ENCODE results near the gene ADAMTS5. TPM values are rescaled to one million over a fixed set of nuclear protein-coding genes. Genes with fewer than 3 reads are reported as not detected.

ADAMTS5 gene
- total and polyA plus RNA-seq, 2 donors (not counting 3 experiments of a cell fraction or from before 2014, with no cell fraction given): not detected

GRCh38 chr21:26973226-26973625, 6.3 kb upstream of the ADAMTS5 start:
- no peak overlapping the region for H3K9ac ChIP-seq (replicated peaks; ENCODE audit: extremely low read depth, insufficient read depth, low read length)
- H3K9me3 ChIP-seq (replicated peaks; ENCODE audit: control insufficient read depth, insufficient read depth, low read length): no peaks in the 10 kb centered on the region
- H3K9me1 ChIP-seq (replicated peaks; ENCODE audit: control insufficient read depth, extremely low read depth, insufficient read depth, low read length): no peaks in the 10 kb centered on the region
- no TSS peak for BruUV-seq (replicated peaks)
- no peak overlapping the region for H3K4me3 ChIP-seq (replicated peaks in 1 of 3; ENCODE audit: insufficient read depth in 1 of 3, low read depth in 1 of 3, low read length in 3 of 3)
- CTCF ChIA-PET: no interaction called here
- no peaks in the 10 kb centered on the region for H4K20me1 ChIP-seq (replicated peaks; ENCODE audit: control insufficient read depth, extremely low read depth, insufficient read depth, low read length)
- POLR2A ChIA-PET: no interaction called here
- H3K79me2 ChIP-seq (ENCODE audit: control insufficient read depth, insufficient read depth, low read length): no peaks in the 10 kb centered on the region
- DNase-seq (ENCODE audit: low read depth, low spot score) (no peak), FAIRE-seq (no peak)
- TF ChIP-seq GATA2 (IDR thresholded peaks at IDR 0.05; ENCODE audit: insufficient read depth, insufficient read length, low read depth, low read length): no peak
- TF ChIP-seq CTCF (IDR thresholded peaks at IDR 0.05; ENCODE audit: extremely low read depth in 1 of 2, insufficient read depth in 1 of 2, low read depth in 1 of 2, low read length in 2 of 2): no peak
- no peak for TF ChIP-seq FOS (IDR thresholded peaks at IDR 0.05; ENCODE audit: borderline replicate concordance, insufficient read depth, low read length)
- no peak for TF ChIP-seq MYC (IDR thresholded peaks at IDR 0.05; ENCODE audit: low read depth, low read length)
- no peak for TF ChIP-seq EZH2 (IDR thresholded peaks at IDR 0.05; ENCODE audit: borderline replicate concordance, low read depth, low read length, severe bottlenecking)
- TF ChIP-seq MAX (IDR thresholded peaks at IDR 0.05; ENCODE audit: insufficient read depth, insufficient read length): no peak
- no peak for TF ChIP-seq JUN (IDR thresholded peaks at IDR 0.05; ENCODE audit: borderline replicate concordance, insufficient read depth, insufficient read length, low read depth)
- no peak for TF ChIP-seq POLR2AphosphoS5 (IDR thresholded peaks at IDR 0.05; ENCODE audit: insufficient read depth, low read depth, low read length)
- no peak for TF ChIP-seq POLR2A (IDR thresholded peaks at IDR 0.05; ENCODE audit: low read depth, low read length)
- dilution Hi-C loops (cut with MboI; ENCODE audit: extremely low pct_ligation_motif_present, low sequenced_read_pairs): no loop called here
- no peaks in the 10 kb centered on the region for H3K36me3 ChIP-seq (ENCODE audit: control insufficient read depth in 2 of 2, extremely low read depth in 1 of 2, insufficient read depth in 2 of 2, low read length in 2 of 2)
- no peak overlapping the region for H2AFZ ChIP-seq (ENCODE audit: low read depth, low read length)
- H3K4me2 ChIP-seq (ENCODE audit: insufficient read depth, low read length): no peak overlapping the region
- intact Hi-C loops (cut with micrococcal nuclease): no loop called here
- no peak overlapping the region for H3K27ac ChIP-seq (ENCODE audit: insufficient read depth, low read depth, low read length)
- H3K27me3 ChIP-seq (ENCODE audit: control insufficient read depth in 2 of 2, insufficient read depth in 2 of 2, low read length in 2 of 2): peaks cover 5 to 9% of the 10 kb centered on the region in 2 experiments
- H3K4me1 ChIP-seq (ENCODE audit: control insufficient read depth, extremely low read depth, insufficient read depth, low read length): no peaks in the 10 kb centered on the region
